COLO829 (cell line): ENCODE measurements around the gene NARF.
"Not testable (repeated sequence)": the region's sequence is repeated elsewhere in the genome, so short reads cannot be mapped to it uniquely, and the experiment has no call there.

Experiments
- DNase-seq: peaks from one replicate; pipeline ENCODE4 v3.0.0; 2012; ENCODE audit warnings: low spot score

NARF gene

DNA sequence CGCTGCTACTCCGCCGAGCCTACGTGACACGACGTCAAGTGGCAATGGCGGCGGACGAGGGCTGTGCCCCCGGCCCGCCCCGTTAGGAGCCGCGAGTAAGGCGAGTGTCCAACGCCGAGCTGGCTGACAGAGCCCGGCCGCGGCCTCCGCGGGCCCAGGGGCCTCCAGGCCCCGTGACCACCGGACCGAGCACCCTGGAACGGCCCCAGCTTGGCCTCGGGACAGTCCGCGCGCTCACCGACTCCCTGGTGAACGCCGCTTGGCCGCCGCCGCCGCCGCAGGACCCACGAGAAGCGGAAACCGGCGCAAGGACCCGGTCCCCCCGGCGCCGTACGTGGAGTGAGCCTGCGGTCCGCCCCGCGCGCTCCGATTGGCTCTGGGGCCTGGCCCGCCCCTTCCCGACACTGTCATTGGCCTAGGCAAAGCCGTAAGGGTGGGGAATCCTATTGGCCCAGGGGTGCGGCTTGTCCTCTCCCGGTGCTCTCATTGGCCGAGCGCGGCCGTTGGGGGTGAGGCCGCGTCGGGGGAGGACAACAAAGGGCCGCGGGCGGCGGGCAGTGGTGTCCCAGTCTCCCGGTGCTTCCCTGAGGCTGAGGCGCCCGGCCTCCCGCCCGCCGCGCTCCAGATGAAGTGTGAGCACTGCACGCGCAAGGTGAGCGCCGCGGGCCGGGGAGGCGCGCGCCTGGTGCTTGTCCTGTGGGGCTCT is at the start of gene NARF:
NARF (plus strand) TSS at position 563 of the 706 bp plus-strand sequence; CDS start at position 626, 63 bp downstream.
- peak; percentile 98 for DNase-seq

DNA sequence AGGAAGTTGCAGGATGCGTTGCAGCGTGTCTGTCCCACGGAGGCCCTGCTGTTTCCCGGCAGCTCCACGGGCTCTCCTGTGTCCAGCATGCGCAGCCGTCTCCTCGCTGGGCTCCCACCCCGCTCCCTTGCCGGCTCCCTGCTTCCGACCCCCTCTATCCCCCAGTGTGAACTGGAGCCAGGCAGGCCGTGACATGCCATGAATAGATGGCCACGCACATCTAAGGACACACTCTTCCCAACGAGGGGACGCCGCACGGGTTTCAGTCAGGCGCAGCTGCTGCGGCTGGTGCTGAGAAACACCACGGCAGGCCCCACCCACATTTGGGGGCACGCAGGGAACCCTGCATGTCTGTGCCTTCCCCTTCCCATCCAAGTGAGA is 49.6 kb upstream of the NARF start:
- DNase-seq, result no peak

DNA sequence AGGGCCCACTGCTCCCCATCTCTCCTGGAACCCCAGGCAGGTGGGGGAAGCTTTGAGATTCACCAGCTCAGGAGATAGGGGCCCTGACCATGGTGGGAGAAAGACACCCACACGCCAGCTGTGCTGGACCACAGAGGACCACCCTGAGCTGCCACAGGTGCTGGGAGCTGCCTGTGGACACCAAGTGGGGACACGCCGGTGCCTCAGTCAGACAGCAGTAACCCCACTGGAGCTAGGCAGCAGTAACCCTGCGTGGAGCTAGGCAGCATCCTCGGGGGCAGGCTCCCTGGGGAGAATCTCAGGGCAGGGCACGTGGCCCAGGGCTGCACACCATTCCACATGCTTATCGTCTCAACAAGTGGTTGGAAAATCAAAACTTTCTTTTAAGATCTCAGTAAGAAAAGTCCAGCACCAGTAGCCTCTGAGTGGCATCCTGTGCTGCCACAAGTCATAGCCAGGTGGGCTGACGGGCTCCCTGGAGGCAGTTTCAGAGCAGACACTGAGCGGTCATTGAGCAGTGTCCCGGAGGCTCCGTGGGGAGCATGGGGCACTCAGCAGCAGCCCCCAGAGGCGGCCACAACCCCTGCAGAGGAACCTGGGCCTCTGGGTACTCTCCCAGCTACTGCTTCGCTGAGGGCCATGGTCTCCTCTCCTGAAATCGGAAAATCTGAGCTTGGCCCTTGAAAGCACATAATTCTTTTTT is 48.4 kb upstream of the NARF start:
- DNase-seq, result no peak

DNA sequence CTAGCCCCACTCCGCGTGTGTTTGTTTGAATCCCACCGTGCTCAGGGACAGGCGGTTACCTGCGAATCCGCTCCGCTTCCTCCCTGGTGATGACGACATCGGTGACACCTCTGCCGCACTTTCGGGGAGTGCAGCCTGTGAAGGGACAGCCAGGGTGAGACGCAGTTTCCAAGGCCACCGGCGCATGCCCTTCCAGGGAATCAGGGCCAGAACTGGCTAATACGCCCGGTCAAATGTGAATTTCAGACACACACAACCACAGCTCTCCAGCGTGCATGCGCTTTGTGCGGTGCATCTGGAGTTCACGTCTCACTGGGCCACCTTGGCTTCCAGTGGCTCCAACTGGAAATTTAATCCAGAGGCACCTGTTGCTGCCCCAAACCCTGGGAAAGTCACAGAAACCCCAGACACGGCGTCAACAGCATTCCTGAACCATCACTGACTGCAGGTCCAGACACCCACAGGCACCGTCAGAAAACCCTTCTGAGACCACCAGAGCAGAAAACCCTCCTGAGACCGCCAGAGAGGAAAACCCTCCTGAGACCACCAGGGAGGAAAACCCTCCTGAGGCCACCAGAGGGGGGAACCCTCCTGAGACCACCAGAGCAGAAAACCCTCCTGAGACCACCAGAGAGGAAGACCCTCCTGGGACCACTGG is 47.0 kb upstream of the NARF start:
- no peak for DNase-seq

DNA sequence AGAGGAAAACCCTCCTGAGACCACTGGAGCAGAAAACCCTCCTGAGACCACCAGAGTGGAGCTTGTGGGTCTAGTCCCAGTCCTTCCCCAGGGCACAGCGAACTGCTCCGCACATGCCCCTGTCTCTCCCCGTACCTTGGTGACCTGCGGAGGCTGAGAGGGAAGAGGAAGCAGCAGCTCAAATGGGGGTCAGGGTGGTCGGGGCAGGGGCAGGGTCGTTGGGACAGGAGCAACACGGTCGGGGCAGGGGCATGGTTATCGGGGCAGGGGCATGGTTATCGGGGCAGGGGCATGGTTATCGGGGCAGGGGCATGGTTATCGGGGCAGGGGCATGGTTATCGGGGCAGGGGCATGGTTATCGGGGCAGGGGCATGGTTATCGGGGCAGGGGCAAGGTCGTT is 46.5 kb upstream of the NARF start:
- DNase-seq, result not testable (repeated sequence)

DNA sequence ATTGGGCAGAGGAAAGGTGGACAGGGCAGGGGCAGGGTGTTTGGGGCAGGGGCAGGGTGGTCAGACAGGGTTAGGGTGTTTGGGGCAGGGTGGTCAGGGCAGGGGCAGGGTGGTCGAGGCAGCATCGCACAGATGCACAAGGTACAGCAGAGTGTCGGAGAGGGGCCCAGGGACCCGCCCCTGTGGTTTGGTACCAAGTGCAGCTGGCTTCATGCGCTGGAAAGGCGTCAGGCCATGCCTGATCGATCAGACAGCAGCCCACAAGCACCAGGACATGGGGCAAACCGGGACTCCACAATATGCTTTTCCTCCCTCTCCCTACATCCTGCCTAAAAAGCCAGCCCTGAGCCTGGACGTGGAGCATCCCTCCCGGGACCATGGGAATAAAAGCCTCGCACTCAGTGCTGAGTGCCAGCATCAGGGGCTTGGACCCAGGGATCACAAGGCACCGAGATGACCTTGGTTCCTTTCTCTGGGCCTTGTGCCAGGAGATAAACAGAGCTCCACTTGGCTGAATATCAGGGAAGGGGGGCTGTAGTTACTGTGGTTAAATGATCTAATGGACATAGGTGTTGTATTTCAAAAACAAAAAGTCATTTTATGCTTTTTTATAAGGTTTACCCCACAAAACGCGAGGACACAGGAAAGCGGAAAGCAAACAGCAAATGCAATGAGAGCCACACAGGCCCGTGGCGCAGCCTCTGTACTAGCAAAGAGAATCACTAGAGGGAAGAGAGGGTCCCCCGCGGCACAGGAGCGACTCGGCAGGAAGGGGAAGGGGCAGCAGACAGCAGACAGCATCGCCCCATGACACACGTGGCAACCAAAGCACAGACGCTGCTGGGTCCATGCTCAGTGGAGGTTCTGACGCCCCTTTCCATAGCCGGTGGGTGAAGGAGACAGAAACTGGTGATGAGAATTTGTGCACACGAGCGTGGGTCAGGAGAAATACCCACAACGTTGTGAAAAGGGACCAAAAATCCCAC is 45.7 kb upstream of the NARF start:
- no peak for DNase-seq

DNA sequence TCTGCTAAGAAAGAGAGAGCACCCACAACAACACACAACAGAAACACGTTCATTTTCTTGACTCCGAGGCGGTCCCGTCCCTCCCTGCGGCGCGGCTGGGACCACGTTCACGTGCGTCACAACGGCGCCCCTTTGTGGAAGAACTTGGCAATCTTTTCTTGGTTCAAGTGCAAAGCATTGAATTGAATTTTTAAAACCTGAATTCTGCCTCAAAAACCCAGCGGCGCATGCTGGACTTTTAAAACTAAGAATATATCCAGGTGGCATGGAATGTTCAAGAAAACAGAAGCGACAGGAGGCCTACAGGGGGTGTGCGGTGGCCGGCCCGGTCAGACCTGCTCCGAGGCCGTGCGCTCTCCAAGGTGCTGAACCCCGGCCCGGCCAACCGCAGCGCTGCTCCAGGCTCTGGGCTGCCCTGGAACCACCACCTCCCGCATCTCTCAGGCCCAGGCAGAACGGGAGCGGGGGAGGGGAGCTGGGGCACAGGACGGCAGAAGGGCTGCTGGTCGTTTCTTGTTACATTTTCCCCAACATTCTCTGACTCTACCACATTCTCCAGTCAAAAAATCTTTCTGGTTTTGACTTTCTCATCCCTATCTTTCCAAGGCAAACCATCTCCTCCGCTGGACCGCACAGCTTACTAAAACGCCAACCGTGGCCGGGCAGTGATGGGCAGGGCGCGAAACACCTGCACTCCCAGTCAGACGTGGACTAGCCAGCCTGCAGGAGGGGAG is 43.8 kb upstream of the NARF start:
- peak; percentile 78 for DNase-seq

DNA sequence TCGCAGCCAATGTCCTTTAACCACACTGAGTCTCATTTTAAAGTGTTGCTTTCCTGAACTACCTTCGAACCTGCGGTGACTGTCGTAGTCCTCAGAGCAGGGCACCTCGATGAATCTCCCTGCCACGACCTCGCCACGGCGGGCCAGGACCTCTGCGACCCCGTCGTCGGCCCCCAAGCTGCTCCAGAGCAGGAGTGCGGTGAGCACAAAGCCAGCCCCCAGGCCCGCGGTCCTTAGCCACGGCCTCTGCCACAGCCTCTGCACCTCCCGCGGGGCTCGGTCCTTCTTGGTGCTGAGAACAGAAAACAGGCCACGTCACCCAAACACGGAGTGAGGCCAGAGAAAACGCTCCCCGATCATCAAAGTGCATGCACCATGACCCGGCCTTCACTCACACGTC is 43.2 kb upstream of the NARF start:
- DNase-seq, result no peak

DNA sequence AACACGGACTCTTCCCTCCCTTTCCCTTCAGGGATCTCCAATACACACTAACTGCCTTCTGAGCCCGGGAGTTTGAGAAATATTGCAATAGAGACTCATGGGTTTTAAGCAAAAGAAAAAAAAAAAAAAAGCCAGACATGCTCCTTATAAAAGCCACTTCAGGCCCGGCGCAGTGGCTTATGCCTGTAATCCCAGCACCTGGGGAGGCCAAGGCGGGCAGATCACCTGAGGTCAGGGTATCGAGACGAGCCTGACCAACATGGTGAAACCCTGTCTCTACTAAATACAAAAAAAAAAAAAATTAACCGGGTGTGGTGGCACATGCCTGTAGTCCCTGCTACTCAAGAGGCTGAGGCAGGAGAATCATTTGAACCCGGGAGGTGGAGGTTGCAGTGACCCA is 42.8 kb upstream of the NARF start:
- DNase-seq, result no peak

DNA sequence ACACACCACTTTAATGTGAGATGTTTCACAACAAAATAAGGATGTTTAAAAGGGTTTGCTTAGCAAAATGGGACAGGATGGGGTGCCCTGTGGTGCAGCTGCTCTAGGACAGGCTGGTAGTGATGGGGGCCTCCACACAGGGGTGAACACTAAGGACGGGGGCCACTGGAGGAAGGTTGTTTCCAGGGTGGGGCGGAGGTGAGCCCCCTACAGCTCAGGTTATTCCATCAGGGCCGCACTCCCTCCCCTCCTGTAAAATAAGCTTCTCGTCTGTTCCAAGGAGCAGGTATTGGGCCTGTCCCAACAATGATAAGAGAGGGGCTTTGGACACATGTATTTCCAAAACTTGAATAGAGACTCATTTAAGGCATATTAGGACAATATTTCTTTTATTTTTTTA is 42.3 kb upstream of the NARF start:
- no peak for DNase-seq

DNA sequence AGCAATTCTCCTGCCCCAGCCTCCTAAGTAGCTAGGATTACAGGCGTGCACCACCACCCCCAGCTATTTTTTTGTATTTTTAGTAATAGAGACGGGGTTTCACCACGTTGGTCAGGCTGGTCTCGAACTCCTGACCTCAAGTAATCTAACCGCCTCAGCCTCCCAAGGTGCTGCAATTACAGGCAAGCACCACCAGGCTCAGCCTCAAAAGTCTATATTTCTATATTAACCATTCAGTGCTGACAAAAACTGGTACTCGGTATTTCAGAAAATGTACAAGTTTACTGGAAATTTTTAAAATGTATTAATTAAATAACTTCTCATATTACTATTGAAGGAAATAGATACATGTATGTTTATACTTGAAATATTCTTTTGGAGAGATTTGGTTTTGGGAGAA is 41.8 kb upstream of the NARF start:
- DNase-seq, result no peak

DNA sequence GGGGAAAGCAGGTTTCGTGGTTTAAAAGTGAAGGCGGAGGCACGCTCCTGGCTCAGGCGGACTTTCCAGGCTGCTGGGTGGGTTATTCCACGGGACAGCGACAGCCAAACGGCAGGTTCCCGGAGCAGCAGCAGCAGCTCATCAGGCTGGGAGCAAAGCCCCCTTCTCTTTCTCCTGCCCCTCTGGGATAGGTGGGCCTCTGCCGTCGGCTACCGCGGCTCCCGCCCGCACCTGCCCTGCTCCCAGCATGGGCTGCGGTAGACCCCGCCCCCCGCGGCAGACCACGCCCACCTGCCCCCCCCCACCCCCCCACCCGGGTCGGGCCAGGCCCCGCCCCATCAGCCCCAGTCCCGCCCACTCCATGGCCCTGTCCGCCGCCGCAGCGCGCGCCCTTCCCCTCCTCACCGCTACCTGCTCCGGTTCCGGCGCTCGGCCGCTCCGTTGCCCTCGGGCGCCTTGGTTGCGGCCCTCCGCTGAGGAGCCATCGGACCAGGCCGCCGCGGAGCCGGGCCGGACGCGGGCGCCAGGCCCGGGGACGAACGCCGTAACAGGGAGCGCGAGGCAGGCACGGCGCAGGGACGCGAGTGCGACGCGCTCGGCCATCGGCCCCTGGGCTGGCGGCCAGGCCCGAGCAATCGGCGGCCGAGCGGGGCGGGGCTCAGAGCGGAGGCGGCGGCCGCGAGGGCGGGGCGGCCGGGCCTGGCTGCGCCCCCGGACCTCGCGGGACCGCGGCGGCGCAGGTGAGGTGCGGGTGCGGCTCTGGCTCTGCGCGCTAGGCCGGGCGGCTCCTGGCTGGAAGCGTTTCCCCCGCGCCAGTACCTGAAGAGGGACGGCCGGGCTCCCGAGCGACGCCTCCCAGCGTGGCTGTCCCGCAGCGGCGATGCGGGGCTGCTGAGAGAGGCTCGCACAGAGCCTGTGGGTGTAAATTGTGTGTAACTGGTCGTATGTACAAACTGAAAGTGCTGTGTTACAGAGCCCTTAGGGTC is 40.2 kb upstream of the NARF start, which contains the start of the genes HEXD and OGFOD3:
HEXD (plus strand) TSS at position 347 of the 986 bp plus-strand sequence. CDS start 1,453 bp downstream, outside the sequence.
OGFOD3 (minus strand) TSS at position 586 of the 986 bp plus-strand sequence; CDS start at position 485, 101 bp downstream.
- DNase-seq, result peak; percentile 84

DNA sequence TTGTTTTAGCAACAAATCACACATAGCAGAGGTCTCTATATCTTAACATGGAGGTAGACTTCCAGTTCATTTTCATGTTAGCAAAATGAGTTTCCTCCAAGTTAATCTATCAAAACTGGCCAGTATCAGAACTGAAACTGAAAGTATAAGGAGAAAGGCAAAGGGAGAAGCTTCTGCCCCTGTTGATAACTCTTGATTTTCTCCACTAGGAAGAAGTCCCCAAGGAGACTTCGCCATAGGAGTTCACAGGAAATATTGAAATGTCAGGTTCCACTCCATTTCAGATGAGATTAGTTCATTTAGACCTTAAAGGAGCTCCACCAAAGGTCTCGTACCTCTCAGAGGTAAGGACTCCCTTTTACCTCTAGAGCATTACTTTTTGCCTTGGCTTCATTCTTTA is 39.0 kb upstream of the NARF start:
- DNase-seq, result no peak

DNA sequence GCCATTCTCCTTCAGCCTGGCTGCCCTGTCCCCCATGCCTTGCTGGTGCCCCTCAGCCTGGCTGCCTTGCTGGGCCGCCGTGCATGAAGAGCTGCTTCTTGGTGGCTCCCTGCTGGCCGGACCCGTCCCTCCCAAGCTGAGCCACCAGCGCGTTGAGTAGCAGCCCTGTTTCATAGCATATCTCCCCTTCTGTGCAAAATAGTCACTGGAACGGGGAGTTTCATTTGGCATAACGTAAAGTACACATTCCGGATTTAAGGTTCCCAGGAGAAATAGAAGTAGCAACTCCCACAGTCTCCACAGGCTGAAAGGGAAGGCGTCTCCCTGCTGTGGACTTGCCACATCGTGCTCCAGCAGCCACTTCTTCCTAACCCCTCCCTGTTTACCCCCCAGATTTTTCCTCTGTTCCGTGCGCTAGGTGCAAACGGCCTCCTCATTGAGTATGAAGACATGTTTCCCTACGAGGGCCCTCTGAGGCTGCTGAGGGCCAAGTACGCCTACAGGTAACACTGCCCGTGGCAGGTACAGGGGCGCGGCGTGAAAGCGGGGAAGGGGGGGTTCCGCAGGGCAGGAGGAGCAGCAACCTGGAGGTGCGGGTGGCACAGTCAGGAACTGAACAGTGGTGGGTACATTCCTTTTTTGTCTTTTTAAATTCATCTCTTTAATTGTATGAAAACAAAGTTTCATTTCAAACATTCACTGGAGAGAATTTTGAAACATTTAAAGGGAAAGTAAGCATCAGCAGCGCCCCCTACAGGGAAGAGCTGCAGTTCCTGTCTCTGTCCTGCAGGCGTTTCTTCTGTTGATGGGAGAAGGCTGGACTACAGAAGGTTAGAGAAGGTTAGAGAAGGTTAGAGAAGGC is 34.3 kb upstream of the NARF start:
- no peak for DNase-seq

DNA sequence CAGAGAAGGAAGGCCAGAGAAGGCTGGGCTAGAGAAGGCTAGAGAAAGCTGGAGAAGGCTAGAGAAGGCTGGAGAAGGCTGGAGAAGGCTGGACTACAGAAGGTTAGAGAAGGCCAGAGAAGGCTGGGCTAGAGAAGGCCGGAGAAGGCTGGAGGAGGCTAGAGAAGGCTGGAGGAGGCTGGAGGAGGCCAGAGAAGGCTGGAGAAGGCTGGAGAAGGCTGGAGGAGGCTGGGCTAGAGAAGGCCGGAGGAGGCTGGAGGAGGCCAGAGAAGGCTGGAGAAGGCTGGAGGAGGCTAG is 33.7 kb upstream of the NARF start:
- DNase-seq, result no peak

DNA sequence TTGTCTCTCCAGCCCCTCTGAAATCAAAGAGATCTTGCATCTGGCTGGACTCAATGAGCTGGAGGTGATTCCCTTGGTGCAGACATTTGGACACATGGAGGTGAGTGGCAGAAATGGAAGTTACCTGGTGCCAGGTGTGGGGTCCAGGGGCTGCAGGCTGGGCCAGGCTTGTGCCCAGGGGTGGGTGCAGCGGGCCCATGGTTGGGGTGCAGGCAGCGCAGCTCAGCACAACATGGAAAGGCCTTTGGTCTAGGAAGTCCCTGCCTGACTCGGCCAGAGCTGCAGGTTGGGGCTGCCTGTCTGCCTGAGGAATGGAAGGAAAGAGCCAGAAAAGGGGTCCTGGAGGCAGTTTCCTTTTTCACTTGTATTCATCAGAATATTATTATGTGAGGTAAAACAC is 30.0 kb upstream of the NARF start:
- no peak for DNase-seq

DNA sequence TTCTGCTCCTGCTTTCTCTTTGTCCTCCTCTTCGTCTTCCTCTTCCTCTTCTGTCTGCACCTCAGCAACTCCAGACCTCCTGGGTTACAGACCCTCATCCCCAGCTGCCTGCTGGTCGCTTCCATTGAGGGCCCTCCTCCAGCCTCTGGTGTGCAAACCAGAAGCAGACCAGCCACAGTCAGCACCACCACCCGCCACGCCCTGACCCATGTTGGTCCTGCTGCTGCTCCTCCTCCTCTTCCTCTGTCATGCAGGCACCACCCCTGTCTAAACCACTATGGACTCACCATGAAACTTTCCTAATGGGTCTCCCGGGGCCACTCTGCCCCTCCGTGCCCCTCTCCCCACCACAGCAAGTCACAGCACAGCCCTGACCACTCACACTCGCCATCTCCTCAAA is 28.7 kb upstream of the NARF start:
- DNase-seq, result no peak

DNA sequence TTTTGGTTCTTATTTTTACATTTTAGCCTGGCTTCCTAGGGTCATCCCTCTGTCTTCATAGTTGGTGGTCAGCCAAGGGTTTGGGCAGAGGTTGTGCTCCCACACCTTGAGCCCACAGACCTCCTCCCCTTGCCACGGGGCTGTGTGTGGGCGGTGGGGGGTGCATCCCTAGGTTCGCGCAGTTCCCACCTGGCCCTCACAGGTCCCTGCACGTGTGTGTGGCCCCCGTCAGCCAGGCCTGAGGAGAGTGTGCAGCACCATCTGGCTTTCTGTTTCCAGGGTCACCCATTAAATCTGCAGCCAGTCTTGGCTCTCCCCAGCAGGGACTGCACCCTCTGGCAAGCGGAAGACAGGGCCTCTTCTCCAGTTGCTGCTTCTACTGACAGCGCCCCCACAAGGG is 26.5 kb upstream of the NARF start:
- no peak for DNase-seq

DNA sequence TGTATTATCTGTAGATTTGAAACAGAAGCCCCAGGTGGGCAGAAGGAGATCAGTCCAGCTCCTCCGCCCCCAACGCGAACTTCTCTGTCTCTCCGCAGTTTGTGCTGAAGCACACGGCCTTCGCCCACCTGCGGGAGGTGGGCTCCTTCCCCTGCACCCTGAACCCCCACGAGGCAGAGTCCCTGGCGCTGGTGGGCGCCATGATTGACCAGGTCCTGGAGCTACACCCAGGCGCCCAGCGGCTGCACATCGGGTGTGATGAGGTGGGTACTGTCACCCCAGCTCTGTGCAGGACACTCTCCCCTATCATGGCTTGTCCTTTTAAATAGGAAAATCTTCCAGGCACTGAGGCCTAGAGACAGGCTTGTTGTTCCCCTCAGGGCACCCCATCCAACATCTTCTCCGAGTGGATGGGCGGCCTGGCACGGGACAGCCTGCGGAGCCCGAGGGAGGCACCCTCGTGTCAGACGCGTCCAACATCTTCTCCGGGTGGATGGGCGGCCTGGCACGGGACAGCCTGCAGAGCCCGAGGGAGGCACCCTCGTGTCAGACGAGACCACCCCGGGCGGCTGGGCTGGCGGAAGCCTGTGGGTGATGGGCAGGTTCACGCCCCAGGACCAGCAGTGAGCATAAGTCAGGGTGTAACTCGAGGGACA is 24.9 kb upstream of the NARF start:
- DNase-seq, result no peak
